GM12874 (cell line): ENCODE data around the gene ABCD3.

ENCODE experiments used
- TF ChIP-seq, protein P1 (sequence below): IDR thresholded peaks from 2 replicates; pipeline ENCODE4 v1.5.1; 2011; ENCODE audit warnings: low read depth, mild to moderate bottlenecking, control low read depth, low read length, moderate library complexity; ENCODE audit not compliant: insufficient read depth

Gene ABCD3

DNA sequence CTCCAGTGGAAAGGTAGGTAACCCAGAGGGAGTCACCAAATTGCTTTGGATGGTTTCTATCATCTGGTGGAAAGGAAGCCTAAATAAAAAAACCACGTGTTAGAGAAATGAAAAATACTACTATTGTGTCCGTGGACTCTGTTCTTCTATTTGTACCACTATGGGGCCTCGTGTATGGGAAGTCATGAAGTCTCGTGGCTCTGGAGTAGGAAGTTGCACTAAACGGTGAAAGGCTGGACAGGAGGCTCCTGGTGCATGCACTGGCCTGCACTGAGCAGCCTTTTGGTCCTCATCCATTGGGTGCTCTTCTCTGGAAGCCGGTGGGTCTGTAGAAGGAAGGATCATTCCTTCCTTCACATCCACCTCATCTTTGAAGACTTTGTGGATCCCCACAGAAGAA is 106.3 kb downstream of the ABCD3 start:
- TF ChIP-seq, protein P1, sequence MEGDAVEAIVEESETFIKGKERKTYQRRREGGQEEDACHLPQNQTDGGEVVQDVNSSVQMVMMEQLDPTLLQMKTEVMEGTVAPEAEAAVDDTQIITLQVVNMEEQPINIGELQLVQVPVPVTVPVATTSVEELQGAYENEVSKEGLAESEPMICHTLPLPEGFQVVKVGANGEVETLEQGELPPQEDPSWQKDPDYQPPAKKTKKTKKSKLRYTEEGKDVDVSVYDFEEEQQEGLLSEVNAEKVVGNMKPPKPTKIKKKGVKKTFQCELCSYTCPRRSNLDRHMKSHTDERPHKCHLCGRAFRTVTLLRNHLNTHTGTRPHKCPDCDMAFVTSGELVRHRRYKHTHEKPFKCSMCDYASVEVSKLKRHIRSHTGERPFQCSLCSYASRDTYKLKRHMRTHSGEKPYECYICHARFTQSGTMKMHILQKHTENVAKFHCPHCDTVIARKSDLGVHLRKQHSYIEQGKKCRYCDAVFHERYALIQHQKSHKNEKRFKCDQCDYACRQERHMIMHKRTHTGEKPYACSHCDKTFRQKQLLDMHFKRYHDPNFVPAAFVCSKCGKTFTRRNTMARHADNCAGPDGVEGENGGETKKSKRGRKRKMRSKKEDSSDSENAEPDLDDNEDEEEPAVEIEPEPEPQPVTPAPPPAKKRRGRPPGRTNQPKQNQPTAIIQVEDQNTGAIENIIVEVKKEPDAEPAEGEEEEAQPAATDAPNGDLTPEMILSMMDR: no peak

DNA sequence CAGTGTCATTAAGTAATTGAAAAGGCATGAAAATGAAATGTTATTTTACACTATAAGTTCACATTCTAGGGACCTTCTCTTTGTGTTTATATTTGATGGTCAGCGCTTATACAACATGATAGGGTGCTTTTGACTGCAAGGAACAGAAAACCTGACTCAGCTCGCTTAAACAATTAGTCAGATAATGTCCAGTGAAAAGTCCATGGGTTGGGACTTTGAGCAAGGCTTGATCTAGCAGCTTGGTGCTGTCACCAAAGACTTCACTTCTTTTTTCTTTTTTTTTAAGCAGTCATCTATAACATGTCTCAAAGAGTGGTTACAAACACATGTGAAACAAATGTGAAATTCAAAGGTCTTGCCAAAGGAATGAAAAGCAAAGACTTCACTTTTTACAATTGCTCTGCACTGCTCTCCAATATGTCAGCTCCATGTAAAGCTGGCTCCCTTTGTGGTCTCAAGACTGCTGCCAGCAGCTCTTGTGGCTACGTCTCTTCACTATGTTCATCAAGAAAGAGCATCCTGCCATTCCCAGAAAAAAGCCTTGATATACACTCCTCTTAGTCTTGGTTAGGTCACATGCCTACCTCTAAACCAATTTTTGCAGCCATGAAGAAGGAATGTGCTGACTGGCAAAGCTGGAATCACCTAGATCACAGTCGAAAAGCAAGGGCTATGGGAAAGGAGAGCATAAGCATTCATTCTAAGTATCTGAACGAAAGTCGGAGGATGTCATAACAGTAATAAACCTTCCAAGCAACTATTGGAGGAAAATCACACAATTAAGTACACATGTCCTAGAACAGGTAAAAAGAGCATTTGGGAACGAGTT is 108.2 kb downstream of the ABCD3 start:
- TF ChIP-seq, protein P1: no peak

DNA sequence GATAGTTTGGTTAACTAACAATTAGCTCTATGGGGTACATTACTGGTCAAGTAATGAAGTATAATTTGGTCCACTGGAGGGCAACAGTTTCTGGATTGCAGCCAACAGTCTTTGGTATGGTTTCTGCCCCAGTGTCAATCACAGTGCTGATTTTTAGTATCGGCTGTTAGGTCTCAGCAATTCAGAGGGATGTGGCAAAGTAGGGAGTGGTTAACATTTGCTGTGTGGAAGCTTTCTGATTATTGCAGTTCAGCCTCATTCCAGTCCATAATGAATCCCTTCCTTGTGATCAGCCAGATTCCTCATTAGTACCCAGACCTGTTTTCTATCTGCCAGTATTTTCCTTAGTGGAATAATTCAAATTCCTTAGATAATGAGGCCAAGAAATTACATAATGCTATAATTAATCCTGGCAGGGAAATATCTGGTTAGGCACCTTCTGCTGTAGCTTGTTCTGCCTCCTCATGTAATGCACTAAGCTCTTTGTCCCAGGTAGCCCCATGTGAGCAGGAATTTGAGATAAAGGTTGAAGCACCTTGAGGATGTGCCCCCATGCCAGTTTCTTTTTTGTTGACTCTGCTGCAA is 109.3 kb downstream of the ABCD3 start:
- TF ChIP-seq, protein P1: no peak

DNA sequence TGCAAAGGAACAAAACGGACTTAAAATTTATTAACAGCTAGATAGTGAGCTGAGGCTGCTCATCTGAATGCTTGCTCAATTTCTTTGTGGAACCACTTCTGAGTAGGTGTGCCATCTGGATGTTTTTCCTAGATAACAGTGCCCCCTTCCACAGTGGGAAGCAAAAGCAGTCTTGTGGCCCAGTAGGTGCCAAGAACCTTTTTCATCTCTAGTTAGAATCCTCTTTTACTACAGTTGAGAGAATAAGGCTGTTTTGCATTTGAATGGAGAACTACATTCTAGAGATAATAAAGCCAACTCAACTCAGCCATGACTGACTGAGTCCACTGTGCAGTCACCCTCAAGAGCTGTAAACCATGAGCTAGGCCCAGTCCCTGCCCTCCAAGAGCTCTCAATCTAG is 110.1 kb downstream of the ABCD3 start:
- TF ChIP-seq, protein P1: no peak

DNA sequence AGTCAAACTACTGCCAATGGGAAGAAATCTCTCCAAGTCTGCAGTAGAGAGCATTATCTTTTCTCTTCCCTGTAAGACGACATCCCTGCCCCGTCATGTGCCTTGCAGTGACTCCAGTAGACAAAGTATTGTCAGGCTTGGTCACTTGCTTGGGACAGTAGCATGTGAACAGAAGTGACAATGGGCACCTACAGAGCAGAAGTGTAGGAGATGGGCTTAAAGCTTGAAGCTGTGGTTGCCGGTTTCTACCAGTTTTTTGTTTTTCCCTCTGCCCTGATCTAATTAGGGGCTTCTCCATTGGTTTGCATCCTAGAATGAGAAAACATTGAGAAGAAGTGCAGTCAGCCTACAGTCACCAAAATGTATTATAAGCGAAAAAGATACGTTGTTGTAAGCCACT is 110.6 kb downstream of the ABCD3 start:
- TF ChIP-seq, protein P1: no peak

DNA sequence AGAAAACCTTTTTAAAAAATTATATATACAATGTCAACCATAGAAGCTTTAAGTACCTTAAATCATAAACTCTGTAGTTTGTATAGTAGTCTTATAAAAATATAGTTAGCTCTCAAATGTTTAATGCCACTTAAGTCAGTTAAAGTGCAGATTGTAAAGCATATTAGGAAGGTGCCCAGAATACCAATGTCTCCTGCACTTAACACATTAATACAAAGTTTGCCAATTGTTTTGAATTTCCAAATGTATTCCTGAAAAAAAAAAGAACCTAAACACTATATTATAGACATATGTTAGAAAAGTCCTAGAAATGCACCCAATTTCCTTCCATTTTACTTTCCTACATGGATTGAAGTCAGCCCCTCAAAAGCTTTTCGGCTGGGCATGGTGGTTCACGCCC is 111.2 kb downstream of the ABCD3 start:
- TF ChIP-seq, protein P1: no peak

DNA sequence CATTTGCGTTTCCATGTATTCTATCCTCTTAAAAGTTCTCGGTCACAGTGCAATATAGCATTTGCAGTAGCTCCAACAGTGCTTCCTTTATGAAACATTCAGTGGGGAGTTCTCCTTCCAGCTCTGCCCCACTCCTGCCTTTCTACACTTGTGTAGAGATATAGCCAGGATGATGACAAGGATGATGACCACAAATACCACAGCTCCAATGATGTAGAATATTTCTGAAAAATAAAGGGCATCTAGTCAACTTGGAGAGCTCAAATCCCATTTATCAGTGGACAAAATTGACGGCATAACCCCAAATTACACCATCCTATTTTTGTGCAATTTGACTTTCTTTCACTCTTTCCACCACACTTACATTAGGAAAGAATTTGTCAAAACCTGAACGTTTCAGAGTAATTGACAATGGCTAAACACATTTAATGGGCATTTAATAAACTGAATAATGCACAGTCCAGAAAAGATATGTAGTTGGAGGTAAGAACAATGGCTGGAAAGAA is 112.2 kb downstream of the ABCD3 start:
- TF ChIP-seq, protein P1: no peak
